Measurements from ENCODE around the gene COX18.

Gene COX18, protein sequence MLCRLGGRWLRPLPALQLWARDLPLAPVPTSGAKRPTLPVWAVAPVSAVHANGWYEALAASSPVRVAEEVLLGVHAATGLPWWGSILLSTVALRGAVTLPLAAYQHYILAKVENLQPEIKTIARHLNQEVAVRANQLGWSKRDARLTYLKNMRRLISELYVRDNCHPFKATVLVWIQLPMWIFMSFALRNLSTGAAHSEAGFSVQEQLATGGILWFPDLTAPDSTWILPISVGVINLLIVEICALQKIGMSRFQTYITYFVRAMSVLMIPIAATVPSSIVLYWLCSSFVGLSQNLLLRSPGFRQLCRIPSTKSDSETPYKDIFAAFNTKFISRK

DNA sequence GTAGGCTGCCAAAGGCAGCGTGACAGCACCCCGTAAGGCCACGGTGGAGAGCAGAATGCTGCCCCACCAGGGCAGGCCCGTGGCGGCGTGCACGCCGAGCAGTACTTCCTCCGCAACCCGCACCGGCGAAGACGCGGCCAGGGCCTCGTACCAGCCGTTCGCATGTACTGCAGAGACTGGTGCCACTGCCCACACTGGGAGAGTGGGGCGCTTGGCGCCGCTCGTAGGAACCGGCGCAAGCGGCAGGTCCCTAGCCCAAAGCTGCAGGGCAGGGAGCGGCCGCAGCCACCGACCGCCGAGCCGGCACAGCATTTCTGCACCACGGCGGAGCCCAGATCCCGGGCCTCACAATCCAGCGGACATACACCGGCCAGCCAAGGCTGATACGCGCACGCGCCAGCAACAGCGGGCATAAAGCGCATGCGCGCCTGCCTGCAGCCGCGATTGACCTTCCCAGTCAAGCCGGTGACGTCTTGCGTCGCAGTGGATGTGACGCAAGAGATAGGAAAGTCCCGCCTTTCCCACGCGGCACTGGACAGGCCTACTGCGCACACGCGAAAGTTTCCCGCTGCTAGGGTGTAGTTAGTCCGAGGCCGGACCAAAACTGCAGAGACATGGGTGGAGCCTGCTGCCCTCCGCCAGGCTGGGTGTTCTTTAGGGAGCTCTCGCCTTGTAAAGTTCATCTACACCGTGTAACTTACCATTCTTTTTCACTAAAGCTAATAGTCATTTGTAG lies at the start of gene COX18:
Gene COX18, minus strand, starts transcription at position 379 of the 736 bp plus-strand sequence. Its CDS starts 67 bp downstream, at position 312.
- peak; percentile 91 for DNase-seq

- no peak for DNase-seq
These were observed 40.0 kb upstream of the COX18 start for GRCh38 chr4:73109493-73109892.

DNA sequence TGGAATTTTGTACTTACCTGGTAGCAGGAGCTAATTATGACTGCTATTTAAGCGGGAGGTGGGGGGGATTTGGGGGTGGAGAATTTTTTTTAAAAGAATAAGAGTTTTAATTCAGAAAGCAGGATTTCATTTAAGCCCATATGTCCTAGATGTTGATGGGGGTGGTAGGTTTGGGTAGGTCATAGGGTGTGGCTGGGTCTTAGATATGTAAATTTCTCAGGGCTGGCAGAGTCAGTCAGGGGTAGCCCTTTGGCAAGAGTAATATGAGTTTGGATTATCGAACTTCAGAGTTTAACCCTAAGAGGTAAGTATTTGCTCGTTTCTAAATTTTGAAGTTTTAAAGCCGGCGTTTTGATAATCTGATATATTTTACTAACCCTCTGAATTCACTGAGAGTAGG lies 35.2 kb upstream of the COX18 start:
- no peak for DNase-seq

DNA sequence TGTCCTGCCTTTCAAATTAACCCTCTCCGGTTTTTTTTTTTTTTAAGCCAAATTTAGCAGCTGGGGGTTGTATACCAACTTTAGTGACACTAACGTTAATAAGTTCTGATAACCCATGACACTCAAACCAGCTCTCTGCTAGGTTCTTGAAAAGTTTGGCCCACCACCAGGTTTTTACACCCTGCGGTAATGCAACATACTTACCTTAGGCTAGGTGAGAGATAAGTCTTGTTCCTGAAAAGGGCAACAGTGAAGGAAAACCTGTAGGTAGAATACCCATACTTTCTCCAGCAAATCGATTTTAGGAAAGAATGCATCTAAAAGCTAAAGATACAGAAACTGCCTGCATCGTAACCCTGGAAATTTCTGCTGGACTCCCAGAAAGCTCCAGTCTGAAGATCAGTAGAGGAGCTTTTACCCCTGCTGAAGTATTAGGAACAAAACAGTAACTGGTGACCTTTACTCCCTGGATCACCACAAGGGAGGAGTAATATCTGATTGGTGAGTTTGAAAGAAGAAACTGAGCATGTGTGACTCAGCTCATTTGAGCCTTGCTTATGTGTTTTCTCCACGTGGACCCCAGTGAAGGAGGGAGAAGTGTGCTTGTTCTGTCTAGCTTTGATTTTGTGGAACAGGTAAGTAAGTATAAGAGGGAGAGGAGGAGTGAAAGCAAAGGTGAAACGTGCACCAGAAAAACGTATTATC lies 34.4 kb upstream of the COX18 start:
- DNase-seq = no peak

GRCh38 chr4:73099143-73099542 lies 29.6 kb upstream of the COX18 start:
- no peak for DNase-seq

GRCh38 chr4:73098713-73099112 lies 29.2 kb upstream of the COX18 start:
- DNase-seq = no peak

- DNase-seq = no peak
These were observed 28.5 kb upstream of the COX18 start for GRCh38 chr4:73098016-73098415.

DNA sequence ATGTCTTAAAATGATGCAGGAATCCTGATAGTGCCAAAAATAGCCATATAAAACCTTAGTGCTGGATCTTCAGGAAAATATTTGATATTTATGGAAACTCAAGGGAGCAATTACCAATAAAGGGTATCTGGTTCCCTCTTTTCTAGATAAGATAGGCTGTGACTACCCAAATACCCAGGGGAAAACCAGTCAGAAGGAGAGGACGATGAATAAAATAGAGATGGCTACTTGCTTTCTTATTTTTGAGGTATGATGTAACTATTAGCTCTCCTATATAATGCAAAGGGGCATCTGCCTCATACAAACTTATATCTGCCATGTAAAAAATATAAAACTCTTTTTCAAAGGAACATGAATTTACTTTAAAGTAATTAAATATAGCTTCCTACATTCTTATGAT lies 23.4 kb upstream of the COX18 start:
- DNase-seq = no peak

DNA sequence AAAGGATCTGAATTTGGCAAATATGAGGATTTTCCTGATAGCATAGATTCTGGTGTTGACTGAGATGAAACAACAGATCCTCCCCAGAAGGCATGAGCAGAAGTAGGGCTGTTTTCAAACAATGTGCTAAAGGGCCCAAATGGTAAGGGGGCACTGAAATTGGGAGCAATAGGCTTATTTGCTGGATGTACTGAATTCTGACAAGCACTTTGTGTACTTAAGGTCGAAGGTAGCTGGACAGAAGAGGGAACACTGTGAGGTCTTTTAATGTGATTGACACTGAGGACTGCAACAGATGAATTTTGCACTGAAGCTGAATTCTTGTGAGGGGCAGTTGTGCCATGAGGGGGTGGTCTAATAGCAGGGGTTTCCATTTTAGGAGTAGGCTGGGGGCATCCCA lies 21.2 kb upstream of the COX18 start:
- DNase-seq = no peak

DNA sequence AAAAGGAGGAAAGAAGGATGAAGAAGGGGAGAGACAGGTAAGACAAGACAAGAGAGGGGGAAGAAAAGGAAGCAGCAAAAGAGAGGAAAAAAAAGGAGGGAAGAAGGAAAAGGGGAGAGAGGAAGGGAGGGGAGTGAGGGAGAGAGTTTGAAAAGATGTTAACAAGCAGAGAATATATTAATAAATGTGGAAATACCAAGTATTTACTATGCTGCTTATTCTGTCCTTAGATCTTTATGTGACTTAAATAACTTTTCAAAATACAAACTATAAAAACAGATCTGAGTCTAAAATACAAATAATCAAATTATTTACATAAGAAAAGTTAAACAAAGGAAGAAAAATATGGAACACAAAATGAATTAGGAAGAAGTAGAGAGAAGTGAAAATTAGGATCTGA lies 18.4 kb upstream of the COX18 start:
- no peak for DNase-seq

DNA sequence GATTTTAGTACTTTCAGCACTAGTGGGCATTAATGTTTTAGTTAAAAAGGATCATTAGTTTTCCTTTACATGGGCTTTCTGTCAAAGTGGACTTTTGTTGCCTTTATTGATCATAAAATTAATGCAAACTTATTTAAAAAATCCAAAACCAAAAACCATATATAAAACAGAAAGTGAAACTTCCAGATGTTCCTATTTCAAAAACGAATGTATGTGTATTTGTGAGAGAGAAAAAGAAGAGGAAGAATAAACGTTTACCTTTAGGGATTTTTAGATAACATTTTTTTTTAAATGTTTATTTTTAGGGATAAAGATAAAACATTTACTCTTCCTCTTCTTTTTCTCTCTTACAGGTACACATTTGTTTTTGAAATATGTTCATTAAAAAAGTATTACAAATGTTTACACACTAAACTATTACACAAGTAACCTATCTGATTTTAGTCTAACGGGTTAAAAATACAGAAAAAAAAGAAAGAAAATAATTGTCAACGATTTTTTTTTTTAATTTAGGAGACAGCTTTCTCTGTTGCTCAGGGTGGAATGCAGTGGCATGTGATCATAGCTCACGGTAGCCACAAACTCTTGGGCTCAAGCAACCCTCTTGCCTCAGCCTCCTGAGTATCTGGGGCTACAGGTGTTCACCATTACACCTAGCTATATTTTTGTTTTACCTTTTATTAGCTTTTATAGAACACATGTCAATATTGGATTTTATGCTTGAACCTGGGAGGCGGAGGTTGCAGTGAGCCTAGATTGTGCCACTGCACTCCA lies 16.8 kb upstream of the COX18 start:
- no peak for DNase-seq

DNA sequence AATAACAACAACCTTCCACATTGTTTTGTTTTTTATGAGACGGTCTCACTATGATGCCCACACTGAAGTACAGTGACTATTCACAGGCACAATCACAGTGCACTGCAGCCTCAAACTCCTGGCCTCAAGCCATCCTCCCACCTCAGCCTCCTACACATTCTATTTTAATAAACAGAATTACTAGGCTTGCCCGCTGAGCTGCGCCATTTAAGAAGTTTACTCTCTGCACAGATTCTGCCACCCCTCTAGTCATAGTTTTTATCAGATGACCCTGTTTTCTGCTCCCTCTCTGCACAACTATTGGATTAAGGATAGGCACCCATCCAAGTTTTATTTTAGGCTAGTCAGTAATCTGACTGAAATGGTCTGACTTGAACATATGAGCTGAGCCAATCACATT lies 11.3 kb upstream of the COX18 start:
- DNase-seq = no peak

DNA sequence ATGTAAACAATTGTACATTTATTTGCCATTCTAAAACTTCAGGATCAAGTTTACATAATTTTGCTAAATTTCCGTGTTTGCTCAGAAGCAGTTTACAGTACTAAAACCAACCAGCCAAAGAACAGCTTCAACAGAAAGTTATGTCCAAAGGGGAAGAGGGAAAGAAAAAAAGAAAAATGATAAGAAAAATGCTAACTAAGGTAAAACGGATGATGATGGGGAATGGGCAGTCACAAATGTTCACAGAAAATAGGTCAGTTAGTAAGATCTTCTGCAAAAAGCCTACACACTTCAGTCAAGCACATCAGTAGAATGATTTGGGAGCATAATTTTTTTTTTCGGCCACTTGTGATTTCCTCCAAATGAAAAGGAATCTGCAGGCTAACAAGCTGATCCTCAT lies 6.3 kb upstream of the COX18 start:
- DNase-seq = no peak

DNA sequence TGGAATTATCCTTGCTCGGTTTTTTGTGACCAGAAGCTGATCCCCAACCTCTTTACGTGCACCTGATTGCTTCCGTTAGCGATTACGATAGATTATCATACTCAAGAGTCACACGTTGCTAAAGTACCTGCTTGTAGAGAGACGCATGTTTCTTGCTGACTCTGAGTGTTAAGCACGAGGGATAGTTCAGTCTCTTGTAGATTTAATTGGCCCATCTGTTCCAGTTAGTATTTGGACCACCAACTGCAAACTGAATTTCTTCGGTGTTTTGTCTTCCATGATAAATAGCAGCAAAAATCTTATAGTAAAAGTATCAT lies 516 bp upstream of the COX18 start:
- DNase-seq = no peak

DNA sequence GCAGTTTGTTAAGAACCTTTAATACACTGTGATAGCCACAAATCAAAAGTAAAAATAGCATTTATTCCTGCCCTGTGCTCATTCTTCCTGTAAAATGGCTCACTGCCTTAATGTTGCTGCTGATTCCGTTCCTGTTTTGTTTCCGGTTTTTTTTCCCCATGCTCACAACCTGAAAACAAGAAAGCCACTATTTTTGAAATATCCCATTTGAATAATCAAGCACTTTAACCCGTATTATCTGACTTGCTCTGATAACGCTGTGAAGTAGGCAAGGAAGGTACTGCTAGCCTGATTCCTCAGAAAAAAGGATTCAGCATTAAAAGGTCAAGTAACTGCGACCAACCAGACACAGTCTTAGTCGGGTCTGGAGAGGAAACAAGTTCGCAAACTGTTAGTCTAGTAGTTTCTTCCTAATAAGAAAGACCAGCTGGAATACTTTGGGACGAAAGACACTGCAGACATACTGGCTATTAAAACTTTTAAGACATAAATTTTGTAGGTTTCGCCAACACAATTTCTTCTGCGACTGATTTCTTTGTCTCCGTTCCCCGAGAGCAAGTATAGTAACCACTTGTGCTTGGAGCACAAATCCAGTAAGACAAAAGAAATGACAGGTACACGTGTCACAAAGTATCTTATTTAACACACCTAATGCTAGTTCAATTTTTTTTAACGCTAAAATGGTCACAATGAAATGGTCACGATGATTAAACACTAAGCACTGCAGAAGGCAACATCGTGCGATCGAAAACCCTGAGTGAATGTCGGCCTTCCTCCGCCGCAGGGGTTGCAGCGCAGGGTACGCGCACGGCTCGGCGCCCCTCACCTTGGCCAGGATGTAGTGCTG lies 802 bp downstream of the COX18 start:
- no peak for DNase-seq

- no peak for DNase-seq
These were observed 1.5 kb downstream of the COX18 start for GRCh38 chr4:73067971-73068394.

GRCh38 chr4:73066928-73067327 lies 2.6 kb downstream of the COX18 start:
- DNase-seq = no peak

DNA sequence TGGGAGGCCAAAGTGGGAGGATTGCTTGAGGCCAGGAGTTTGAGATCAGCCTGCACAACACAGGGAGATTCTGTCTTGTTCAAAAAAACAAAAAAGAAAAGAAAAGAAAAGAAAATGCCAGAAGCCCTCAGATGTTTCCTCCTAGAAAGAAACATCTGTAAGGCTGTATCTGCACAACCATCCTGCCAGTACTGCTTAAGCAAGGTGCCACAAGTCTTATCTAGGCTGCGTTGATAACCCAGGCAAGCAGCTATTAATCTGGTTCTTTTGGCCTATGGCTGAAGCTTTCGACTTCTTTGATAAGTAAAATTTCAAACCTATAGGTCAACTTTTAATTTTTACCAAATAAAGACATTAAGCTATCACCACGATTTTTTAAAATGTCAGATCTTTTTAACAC lies 3.1 kb downstream of the COX18 start:
- no peak for DNase-seq

GRCh38 chr4:73064536-73064935 lies 5.0 kb downstream of the COX18 start:
- no peak for DNase-seq

- DNase-seq = no peak
These were observed 14.1 kb downstream of the COX18 start for GRCh38 chr4:73055241-73055897.

DNA sequence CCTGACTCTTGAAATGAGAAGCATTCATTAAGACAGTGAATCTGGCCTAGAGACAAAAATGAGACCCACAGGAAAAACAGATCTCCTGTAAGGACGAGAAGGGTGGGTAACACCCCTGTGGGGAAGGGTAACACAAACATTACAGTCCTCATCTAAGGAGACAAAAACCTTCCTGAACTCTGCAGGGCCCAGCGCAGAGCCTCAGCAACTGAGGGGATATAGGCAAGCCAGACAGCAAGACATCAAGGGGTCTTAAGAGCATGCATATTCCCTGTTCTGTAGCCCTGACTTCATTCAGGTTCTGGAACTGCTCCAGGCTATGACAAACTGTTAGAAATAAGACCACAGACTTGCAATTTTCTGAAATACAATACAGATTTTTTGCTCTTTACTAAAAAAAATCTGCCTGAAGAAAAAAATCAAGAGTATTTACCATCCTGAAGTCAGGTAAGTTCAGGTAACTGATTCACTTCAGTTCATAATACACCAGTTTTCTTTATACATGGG lies 15.5 kb downstream of the COX18 start:
- no peak for DNase-seq

DNA sequence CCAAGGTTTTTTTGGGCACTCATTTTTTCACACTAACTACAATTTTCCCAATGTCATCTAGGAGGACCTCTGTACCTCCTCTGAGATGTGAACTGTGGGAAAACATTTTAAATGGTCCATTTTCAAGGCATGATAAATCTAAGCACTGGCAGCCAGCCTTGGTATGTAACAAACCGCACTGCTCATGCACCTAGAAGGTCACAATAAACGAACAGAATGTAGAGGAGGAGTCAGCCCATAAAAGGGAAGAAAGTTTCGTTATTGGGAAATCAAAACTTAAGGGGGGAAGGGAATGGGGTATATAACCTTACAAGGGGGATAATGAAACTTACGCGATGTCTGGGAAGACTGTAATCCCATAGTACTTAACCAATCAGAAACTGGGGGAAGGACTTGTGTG lies 16.4 kb downstream of the COX18 start:
- DNase-seq = no peak

Data from NCI-H226 (cell line).